Measurements from ENCODE around the gene LINC00237. TPM values are rescaled to one million over a fixed set of nuclear protein-coding genes. Genes with fewer than 3 reads are reported as not detected.
A peak's percentile ranks its signal among the peaks of the same experiment; 100 is the strongest.

LINC00237 gene
- total RNA-seq, 2 donors from 2014 or later, result not detected

DNA sequence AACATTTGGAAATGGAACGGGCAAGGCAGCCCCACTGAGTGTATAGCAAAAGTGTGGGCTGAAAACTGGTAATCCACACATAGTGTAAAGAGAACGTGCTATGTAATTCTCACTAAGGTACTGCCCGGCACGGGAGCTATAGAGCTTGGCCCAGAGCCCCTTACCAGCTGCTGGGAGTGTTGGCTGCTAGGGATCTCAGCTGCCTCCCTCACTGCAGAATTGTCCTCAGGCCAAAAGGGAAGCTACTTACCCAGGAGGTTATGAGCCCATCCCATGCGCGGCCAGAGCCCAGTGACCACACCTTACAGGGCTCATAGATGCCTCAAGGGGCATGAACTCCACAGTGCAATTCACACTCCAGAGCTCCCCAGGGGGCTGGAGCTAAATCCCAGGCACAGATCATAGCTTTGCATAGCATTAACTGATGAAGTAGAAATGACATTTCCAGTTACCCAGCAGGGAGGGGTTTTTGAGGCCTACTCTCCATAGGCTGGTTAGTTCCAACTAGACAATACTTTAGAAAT lies 56.8 kb downstream of the LINC00237 start:
- DNase-seq (ENCODE audit: low spot score) (no peak), ATAC-seq (ENCODE audit: insufficient number of reproducible peaks, low FRiP score, low read depth) (no peak)
- no peaks in the 10 kb centered on the region for H3K4me1 ChIP-seq (ENCODE audit: control insufficient read depth in 1 of 2, low read depth in 2 of 2)
- H3K4me3 ChIP-seq, result no peak overlapping the region
- no peaks in the 10 kb centered on the region for H3K36me3 ChIP-seq
- H3K27ac ChIP-seq, result no peak overlapping the region
- H3K9me3 ChIP-seq, result no peaks in the 10 kb centered on the region
- H3K27me3 ChIP-seq (replicated peaks; ENCODE audit: insufficient read depth), result no peaks in the 10 kb centered on the region
- TF ChIP-seq, protein P1, sequence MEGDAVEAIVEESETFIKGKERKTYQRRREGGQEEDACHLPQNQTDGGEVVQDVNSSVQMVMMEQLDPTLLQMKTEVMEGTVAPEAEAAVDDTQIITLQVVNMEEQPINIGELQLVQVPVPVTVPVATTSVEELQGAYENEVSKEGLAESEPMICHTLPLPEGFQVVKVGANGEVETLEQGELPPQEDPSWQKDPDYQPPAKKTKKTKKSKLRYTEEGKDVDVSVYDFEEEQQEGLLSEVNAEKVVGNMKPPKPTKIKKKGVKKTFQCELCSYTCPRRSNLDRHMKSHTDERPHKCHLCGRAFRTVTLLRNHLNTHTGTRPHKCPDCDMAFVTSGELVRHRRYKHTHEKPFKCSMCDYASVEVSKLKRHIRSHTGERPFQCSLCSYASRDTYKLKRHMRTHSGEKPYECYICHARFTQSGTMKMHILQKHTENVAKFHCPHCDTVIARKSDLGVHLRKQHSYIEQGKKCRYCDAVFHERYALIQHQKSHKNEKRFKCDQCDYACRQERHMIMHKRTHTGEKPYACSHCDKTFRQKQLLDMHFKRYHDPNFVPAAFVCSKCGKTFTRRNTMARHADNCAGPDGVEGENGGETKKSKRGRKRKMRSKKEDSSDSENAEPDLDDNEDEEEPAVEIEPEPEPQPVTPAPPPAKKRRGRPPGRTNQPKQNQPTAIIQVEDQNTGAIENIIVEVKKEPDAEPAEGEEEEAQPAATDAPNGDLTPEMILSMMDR (IDR thresholded peaks at IDR 0.05), result no peak

DNA sequence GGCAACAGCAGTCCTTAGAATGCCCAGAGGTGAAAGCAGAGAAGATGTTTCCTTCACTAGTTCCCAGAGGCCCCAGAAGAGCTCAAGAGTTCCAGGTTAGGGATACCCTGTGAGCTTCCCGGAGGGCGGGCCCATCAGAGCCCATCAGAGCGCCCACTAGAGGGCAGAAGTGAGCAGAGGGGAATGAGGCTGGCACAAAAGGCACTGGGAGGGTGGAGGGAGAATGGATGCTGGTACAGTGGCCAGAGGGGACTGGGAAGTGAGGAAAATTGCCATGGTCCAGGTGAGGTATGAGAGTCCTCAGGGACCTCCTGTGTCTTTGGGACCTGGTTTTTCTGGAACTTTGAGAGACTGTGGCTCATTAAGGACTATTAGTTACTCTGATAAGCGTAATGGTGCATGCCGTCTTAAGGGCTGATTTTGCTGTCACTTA lies 57.3 kb downstream of the LINC00237 start:
- no peak overlapping the region for H3K4me3 ChIP-seq
- DNase-seq (ENCODE audit: low spot score), result no peak
- H3K4me1 ChIP-seq (ENCODE audit: control insufficient read depth in 1 of 2, low read depth in 2 of 2), result no peaks in the 10 kb centered on the region
- TF ChIP-seq, protein P1 (IDR thresholded peaks at IDR 0.05), result peak; percentile 14
- no peak for ATAC-seq (ENCODE audit: insufficient number of reproducible peaks, low FRiP score, low read depth)
- no peaks in the 10 kb centered on the region for H3K27me3 ChIP-seq (replicated peaks; ENCODE audit: insufficient read depth)
- no peaks in the 10 kb centered on the region for H3K36me3 ChIP-seq
- H3K9me3 ChIP-seq, result no peaks in the 10 kb centered on the region
- H3K27ac ChIP-seq, result no peak overlapping the region

DNA sequence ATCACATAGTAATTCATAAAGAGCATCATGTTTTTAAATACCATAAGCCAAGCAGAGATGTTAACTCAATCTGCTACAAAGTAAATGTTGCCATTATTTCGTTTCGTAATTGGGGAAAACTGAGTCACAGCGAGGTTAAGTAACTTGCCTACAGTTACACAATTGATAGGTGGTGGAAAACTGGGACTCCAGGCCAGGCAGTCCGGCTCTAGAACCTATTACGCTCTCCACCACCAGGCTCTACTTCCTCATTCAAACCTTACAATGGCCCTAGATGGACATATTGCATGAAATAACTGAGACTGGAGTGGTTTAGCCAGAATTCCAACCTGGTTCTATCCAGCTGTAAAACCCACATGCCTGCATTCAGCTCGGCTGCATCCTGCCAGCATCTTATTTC lies 58.2 kb downstream of the LINC00237 start:
- H3K27ac ChIP-seq, result no peak overlapping the region
- no peak for DNase-seq (ENCODE audit: low spot score)
- no peak overlapping the region for H3K4me3 ChIP-seq
- no peaks in the 10 kb centered on the region for H3K4me1 ChIP-seq (ENCODE audit: control insufficient read depth in 1 of 2, low read depth in 2 of 2)
- no peaks in the 10 kb centered on the region for H3K36me3 ChIP-seq
- TF ChIP-seq, protein P1 (IDR thresholded peaks at IDR 0.05), result no peak
- no peak for ATAC-seq (ENCODE audit: insufficient number of reproducible peaks, low FRiP score, low read depth)
- no peaks in the 10 kb centered on the region for H3K9me3 ChIP-seq
- H3K27me3 ChIP-seq (replicated peaks; ENCODE audit: insufficient read depth), result no peaks in the 10 kb centered on the region

DNA sequence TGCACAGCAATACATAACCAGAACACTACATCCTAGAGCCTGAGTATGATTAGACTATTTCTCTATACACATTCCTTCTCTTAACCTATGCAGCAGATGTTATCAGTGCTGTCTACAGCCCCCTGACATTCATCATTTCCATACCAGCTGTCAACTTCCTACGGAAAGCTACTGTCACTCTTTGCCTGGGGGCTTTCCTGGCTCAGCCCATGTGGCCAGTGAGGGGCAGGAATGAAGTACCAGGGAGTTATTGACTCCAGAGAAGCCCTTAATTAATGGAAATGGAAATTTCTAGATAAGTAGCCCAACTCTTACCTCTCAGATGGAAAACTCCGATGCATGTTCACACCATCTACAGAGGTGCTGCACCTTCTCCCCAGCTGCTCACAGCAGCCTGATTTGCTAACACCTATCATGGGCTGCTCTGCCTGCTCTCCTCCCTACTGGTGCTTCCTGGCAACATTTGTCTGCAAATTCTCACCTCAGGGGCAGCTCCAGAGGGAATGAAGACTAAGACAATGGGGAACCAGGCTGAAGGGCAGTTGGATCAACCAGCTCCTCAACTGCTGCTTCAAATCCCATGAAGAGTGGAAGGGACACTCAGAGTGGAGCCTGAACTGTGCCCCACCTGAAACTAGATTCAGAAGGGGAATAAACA lies 59.6 kb downstream of the LINC00237 start:
- DNase-seq (ENCODE audit: low spot score), result no peak
- TF ChIP-seq, protein P1 (IDR thresholded peaks at IDR 0.05), result no peak
- Histone ChIP-seq H3K4me1 (ENCODE audit: control insufficient read depth in 1 of 2, low read depth in 2 of 2) (no peaks in the 10 kb centered on the region), H3K9me3 (no peaks in the 10 kb centered on the region), H3K4me3 (no peak overlapping the region), H3K36me3 (no peaks in the 10 kb centered on the region), H3K27me3 (replicated peaks; ENCODE audit: insufficient read depth) (no peaks in the 10 kb centered on the region), H3K27ac (no peak overlapping the region)
- no peak for ATAC-seq (ENCODE audit: insufficient number of reproducible peaks, low FRiP score, low read depth)

Other genes with a start within 250 kb of the LINC00237 start
- gene KIZ, start 19.7 kb upstream of the LINC00237 start, total RNA-seq, result 10 to 100 TPM; 14.4 to 67.3 TPM
- 10 to 100 TPM; 44.7 to 72.2 TPM for gene XRN2, start 197.0 kb upstream of the LINC00237 start, total RNA-seq